Fibroblast of pulmonary artery (primary cell): ENCODE results near the gene EYS.

Source experiments
- DNase-seq: peaks from one replicate; pipeline ENCODE4 v3.0.0-alpha.2; 2010; ENCODE audit warnings: low read depth
- H3K4me3 ChIP-seq: replicated peaks from 2 replicates; pipeline ENCODE4 v1.5.1; 2011; ENCODE audit warnings: low read depth, mild to moderate bottlenecking, control low read depth, low read length, moderate library complexity
- CTCF ChIP-seq: IDR thresholded peaks from 2 replicates; pipeline ENCODE4 v1.5.1; 2011; ENCODE audit warnings: mild to moderate bottlenecking, control low read depth, low read length, inconsistent platforms; ENCODE audit errors: missing control alignments

Gene EYS

GRCh38 chr6:65064844-65065243 lies 642.2 kb downstream of the EYS start:
- no peak for DNase-seq
- no peak for TF ChIP-seq CTCF
- H3K4me3 ChIP-seq = no peak overlapping the region

- no peak for DNase-seq
- TF ChIP-seq CTCF = no peak
- H3K4me3 ChIP-seq = no peak overlapping the region
Observed at GRCh38 chr6:65059568-65059967, 647.5 kb downstream of the EYS start.

- H3K4me3 ChIP-seq = no peak overlapping the region
- TF ChIP-seq CTCF = no peak
- no peak for DNase-seq
Observed at GRCh38 chr6:65055545-65055944, 651.5 kb downstream of the EYS start.

- H3K4me3 ChIP-seq = no peak overlapping the region
- DNase-seq = no peak
- no peak for TF ChIP-seq CTCF
Observed at GRCh38 chr6:65052626-65053025, 654.4 kb downstream of the EYS start.

- H3K4me3 ChIP-seq = no peak overlapping the region
- TF ChIP-seq CTCF = no peak
- no peak for DNase-seq
Observed at GRCh38 chr6:65045801-65046200, 661.2 kb downstream of the EYS start.

GRCh38 chr6:65014006-65014405 lies 693.0 kb downstream of the EYS start:
- TF ChIP-seq CTCF = no peak
- no peak for DNase-seq
- H3K4me3 ChIP-seq = no peak overlapping the region

- no peak for TF ChIP-seq CTCF
- no peak overlapping the region for H3K4me3 ChIP-seq
- DNase-seq = no peak
Observed at GRCh38 chr6:65006788-65007187, 700.2 kb downstream of the EYS start.
